SKM-1 (cell line): ENCODE measurements around the gene PDE6B.
"Not testable (repeated sequence)": the region's sequence is repeated elsewhere in the genome, so short reads cannot be mapped to it uniquely, and the experiment has no call there.

Experiments
- DNase-seq: peaks from one replicate; lab custom pipeline; 2025; ENCODE audit not compliant: unreplicated experiment; lab: John Stamatoyannopoulos, UW

Gene PDE6B

DNA sequence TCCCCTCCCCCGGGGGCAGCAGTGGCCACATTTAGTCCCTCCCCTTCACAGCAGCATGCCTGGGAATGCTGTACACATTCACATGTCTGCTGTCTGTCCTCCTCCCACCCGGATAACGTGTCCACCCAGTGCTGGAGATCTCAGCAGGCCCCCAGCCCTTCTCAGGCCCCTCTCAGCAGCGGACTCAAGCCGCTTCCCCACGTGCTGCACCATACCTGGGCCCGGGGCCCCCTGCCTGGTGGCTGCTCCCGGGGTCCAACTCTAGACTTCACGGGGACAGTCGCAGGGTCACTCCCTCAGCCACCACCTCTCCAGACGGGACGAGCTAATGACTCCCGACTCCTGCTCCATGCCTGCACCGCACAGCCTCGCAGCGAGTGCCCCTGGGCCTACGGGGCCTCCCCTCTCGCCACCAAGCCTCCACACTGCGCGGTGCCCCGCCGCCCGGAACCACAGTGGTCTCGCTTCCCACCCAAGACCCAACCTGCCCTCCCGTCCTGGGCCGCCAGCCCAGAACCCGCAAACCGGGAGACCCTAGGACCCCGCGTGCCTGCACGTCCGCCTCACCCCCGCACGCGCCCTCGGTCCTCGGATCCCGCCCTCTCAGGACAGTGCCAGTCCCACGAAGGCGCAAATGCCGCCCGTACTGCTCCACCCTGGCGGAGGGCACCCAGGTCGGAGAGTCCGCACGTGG, 79.0 kb downstream of the PDE6B start:
- DNase-seq = no peak

GRCh38 chr4:704971-705277, 79.6 kb downstream of the PDE6B start:
- no peak for DNase-seq

GRCh38 chr4:705278-706082, 80.1 kb downstream of the PDE6B start, which contains the start of gene PCGF3:
TSS of gene PCGF3 (plus strand) at chr4:705832. CDS start at chr4:733681, 27,849 bp downstream.
- peak; percentile 92 for DNase-seq

- DNase-seq = not testable (repeated sequence)
These were observed 80.8 kb downstream of the PDE6B start for GRCh38 chr4:706083-706633.

GRCh38 chr4:706834-707598, 81.6 kb downstream of the PDE6B start:
- DNase-seq = no peak

DNA sequence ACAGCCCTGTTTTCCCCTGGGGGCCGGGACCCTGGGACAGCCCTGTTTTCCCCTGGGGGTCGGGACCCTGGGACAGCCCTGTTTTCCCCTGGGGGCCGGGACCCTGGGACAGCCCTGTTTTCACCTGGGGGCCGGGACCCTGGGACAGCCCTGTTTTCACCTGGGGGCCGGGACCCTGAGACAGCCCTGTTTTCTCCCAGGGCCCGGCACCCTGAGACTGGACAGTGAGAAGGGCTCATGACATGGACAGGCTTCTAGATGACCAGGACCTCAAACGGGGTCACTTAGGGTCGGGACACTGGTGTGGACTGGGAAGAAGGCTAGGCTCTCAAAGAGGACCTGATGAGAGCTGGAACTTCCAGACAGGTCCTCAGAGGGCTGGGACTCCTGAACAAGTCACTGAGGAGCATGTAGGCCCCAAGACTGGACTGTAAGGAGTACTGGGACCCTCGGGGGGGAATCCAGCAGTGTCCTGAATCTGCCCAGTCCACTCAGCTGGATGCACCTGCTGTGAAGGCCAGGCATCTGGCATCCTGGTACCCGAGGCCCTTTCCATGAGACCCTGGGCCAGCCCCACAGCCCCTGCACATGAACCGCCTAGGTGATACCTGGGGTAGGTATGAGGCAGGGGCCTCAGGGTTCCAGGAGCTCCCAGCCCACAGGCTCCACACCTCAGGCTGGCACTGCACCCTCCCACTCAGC, 82.7 kb downstream of the PDE6B start:
- DNase-seq = no peak

DNA sequence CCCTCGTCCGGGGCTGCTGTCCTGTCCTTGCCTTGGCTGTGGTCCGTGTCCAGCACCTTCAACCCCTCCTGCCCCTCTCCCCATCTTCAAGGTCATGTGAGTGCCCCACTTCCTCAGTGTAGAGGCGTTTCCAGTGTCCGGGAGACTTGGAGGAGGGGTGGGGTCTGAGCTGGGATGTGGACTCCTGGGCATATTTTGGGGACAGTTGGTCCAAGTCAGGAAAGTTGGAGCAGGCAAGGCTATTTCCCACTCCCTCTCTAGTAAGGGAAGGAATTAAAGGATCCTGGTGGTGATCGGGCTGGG, 83.2 kb downstream of the PDE6B start:
- no peak for DNase-seq

GRCh38 chr4:709348-709747, 84.0 kb downstream of the PDE6B start:
- no peak for DNase-seq

DNA sequence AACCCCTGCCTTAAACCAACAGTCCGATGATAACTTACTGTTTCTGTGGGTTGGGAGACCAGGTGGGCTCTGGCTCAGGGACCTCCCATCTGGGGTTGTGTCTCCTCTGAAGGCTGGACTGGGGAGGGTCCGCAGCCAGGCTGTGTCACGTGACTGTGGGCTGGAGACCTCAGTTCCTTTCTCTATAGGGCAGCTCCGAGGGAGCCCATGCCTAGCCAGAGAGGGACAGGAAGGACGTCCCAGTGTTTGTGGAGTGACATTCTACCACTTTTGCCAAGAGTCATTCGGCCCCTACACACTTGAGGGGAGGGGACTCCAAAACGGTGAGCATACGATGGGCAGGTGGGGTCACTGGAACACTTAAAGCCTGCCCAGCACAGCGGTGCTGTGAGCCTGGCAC, 84.7 kb downstream of the PDE6B start:
- no peak for DNase-seq

DNA sequence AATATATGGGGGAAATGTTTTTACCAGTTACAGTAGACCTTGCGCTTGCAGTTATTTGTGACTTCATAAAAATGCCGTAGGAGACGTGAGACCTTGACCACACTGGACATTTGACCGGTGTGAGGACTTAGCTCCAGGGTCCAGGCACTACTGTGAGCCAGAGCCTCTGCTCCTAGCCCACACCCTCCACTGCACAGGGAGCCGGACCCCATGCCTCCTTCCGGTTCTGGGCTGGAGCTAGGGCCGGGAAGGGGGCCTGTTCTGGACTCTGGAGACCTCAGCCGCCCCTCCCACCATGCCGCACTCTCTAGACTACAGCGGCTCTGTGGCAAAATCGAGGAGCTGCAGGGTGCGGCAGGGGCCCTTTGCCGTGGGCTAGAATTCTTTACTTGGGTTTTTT, 85.5 kb downstream of the PDE6B start:
- DNase-seq = no peak

DNA sequence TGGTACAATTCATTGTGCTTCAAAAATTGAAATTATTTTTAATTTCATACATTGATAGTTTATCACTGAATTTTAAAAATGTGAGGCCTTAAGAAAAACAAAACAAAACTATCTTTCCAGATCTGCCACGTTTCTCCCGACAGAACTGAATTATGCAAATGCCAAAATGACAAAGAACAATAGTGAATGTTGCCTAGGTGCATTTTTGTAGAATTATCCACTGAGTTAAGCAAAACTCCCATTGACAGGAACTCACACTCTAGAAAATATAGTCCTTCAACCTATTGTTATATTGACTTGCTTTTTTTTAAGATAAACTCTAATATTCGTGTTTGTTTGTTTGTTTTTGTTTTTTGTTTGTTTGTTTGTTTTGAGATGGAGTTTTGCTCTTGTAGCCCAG, 86.7 kb downstream of the PDE6B start:
- no peak for DNase-seq

DNA sequence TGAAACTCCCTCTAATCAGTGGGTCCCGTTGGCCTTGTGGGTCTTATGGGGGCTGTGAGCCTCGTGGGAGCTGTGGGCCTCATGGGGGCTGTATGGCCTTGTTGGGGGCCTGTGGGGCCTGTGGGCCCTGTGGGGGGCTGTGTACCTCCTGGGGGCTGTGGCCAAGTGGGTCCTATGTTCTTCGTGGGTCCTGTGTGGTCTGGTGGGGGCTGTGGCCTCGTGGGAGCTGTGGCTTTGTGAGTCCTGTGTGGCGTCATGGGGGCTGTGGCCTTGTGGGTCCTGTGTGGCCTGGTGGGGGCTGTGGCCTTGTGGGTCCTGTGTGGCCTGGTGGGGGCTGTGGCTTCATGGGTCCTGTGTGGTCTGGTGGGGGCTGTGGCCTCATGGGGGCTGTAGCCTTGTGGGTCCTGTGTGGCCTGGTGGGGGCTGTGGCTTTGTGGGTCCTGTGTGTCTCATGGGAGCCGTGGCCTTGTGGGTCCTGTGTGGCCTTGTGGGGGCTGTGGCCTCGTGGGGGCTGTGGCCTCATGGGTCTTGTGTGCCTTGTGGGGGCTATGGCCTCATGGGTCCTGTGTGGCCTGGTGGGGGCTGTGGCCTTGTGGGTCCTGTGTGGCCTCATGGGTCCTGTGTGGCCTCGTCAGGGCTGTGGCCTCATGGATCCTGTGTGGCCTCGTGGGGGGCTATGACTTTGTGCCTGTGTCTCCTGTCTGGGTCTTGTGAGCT, 87.7 kb downstream of the PDE6B start:
- DNase-seq = no peak

GRCh38 chr4:714087-714486, 88.7 kb downstream of the PDE6B start:
- DNase-seq = no peak

- DNase-seq = no peak
These were observed 92.4 kb downstream of the PDE6B start for GRCh38 chr4:717601-718320.

DNA sequence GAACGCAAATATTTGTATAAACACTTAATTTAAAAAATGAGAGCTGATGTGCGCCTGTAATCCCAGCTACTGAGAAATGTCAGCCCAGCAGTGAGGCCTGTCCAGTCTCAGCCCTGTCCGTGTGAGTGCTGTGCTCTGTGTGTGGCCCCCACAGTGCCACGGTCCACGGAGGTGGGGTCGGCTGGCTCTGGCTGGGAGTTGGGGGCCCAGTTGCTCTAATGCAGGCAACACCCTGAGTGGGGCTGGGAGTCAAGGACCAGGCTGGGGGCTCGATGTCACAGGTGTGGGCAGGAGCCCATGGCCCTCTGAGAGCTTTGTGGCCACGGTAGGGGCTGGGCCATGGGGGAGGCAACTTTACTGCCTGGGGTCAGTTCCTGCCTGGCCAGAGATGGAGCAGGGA, 93.1 kb downstream of the PDE6B start:
- no peak for DNase-seq
